Activated T-helper 1 cell treated with Interleukin-2 at 50 U/mL for 16 hours (primary cell): Measurements from ENCODE around the gene SPATA31D1.

ENCODE experiments used
- DNase-seq: peaks from one replicate; pipeline ENCODE4 v3.0.0-alpha.2; 2020; ENCODE audit warnings: low read depth

SPATA31D1 gene

DNA sequence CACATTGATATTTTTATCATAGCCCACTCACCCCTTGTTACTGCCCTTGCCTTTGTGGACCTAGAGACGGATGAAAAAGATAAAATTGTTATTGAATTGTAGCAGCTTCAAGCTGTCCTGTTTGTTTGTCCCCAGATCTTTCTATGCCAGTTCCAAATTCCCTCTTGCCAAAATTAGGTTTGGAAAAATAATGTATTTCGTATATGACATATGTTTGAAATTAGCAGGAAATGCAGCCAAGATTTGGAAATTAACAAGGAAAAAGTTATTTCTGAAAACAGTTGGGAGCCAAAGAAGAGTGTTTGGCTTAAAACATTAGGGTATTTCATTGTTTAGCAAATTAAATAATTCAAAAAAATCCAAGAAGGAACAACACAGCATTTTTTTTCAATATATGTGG lies 33.5 kb downstream of the SPATA31D1 start:
- no peak for DNase-seq

DNA sequence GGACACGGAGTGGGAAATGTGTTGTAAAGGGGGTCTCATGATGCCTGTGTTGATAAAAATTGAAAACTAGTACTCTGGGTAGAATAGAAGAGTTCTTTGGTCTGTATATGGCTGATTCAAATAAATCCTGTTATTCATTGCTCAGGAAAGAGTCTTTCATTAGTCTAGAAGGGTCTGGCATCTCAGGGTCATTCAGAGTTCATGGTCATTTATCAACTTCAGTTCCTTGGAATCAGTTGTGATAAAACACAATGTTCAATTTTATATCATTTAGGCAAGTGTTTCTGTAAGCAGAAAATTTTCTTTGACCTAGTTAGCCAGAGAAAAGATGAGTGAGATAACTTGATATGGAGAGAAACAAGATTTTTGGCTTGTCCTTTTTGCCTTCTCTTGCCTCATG lies 36.3 kb downstream of the SPATA31D1 start:
- no peak for DNase-seq

GRCh38 chr9:82031538-82032280 lies 43.1 kb downstream of the SPATA31D1 start:
- DNase-seq, result no peak

- no peak for DNase-seq
These were observed 46.6 kb downstream of the SPATA31D1 start for GRCh38 chr9:82034956-82035731.

- DNase-seq, result no peak
These were observed 47.5 kb downstream of the SPATA31D1 start for GRCh38 chr9:82036086-82036485.

DNA sequence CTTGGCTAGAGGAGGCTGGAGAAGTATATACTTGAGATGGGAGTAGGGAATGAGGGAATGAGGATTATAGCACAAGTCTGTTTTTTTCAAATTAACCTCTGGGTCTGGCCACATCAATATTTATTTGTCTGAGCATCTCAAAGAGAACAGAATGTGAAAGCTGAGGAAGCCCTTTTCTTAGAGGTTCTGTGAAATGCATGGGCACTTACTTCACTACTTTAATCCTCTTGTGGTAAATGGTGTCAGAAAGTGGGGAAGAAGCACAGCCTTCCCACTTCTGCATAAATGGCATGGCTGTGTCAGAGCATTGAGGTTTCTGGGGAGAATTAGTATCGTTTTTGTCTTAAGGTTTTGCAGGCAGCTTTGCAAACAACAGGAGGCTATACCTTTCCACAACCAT lies 48.6 kb downstream of the SPATA31D1 start:
- no peak for DNase-seq

DNA sequence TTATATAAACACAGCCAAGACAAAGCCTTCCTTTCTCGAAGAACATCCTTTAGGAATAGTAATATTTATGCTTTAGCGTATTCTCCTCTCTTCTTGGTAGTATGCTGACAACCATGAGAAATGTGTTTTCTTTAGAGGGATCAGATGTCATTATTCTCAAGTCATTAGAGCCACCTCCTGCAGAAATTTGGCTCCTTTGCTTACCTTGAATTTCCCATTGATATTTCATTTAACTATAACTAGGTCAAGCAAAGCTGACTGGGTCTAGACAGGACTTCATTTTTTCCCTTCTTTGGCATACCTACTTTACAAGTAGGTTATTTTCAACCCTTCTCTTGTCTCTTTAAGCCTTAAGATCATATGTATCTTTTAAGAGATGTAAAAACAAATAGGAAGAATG lies 50.3 kb downstream of the SPATA31D1 start:
- no peak for DNase-seq
